WTC11 (cell line): ENCODE results near the gene GNL2. TPM values are rescaled to one million over a fixed set of nuclear protein-coding genes. Genes with fewer than 3 reads are reported as not detected.

Experiments used
- ATAC-seq: fragments of 200-7000 bp; cut with Tn5 transposase; 2 replicates; pipeline ENCODE4 v1.10.0; 2021; ENCODE audit warnings: mild to moderate bottlenecking, moderate library complexity
- Bru-seq: library from RNA; stranded (reverse); fragments of 400-500 nt; gene quantifications from one replicate; lab custom pipeline; 2021; lab: Mats Ljungman, UMichigan
- CTCF ChIA-PET: fragments of 300-600 bp; sonication (Branson Sonifier 250); formaldehyde crosslinking; loops from one replicate; lab custom pipeline; 2021; ENCODE audit warnings: antibody characterized with exemption; lab: Charles Lee
- POLR2A ChIA-PET: fragments of 350-600 bp; sonication (Branson Sonifier 250); formaldehyde crosslinking; loops from one replicate; lab custom pipeline; 2021; ENCODE audit warnings: antibody characterized with exemption; lab: Charles Lee
- DNase-seq: peaks from one replicate; pipeline ENCODE4 v3.0.0; 2021; ENCODE audit warnings: low spot score
- H3K27ac Mint-ChIP-seq: 2 replicates; pipeline ENCODE4 v1.8.0; 2021; ENCODE audit warnings: mixed read lengths
- H3K27me3 Mint-ChIP-seq: 2 replicates; pipeline ENCODE4 v1.8.0; 2021; ENCODE audit warnings: low read depth, mild to moderate bottlenecking, moderate library complexity, mixed read lengths
- H3K36me3 Mint-ChIP-seq: 2 replicates; pipeline ENCODE4 v1.8.0; 2021; ENCODE audit warnings: mixed read lengths
- H3K4me1 Mint-ChIP-seq: 2 replicates; pipeline ENCODE4 v1.8.0; 2022; ENCODE audit warnings: mixed read lengths
- H3K4me3 Mint-ChIP-seq: 2 replicates; pipeline ENCODE4 v1.8.0; 2021; ENCODE audit warnings: mild to moderate bottlenecking, moderate library complexity, mixed read lengths
- H3K9me3 Mint-ChIP-seq: 2 replicates; pipeline ENCODE4 v1.8.0; 2021; ENCODE audit warnings: mixed read lengths
- CREB1 ChIP-seq: sonication (generic); formaldehyde crosslinking; IDR thresholded peaks from 2 replicates; pipeline ENCODE4 v1.8.0; 2023; ENCODE audit warnings: mild to moderate bottlenecking, missing genetic modification reagents
- ELF4 ChIP-seq: sonication (generic); formaldehyde crosslinking; IDR thresholded peaks from 2 replicates; pipeline ENCODE4 v1.8.1; 2022; ENCODE audit warnings: low read depth, mild to moderate bottlenecking, moderate library complexity, missing genetic modification reagents
- FOXK1 ChIP-seq: sonication (generic); formaldehyde crosslinking; IDR thresholded peaks from 2 replicates; pipeline ENCODE4 v1.8.0; 2022; ENCODE audit warnings: mild to moderate bottlenecking, moderate library complexity, missing genetic modification reagents
- FOXP1 ChIP-seq: sonication (generic); formaldehyde crosslinking; IDR thresholded peaks from 2 replicates; pipeline ENCODE4 v1.8.0; 2022; ENCODE audit warnings: missing genetic modification reagents, mild to moderate bottlenecking, moderate library complexity, borderline replicate concordance
- JAZF1 ChIP-seq: fragments of 250-450 bp; sonication (Bioruptor Pico); IDR thresholded peaks from 2 replicates; pipeline ENCODE4 v1.9.0; 2021; ENCODE audit warnings: moderate library complexity, mild to moderate bottlenecking, inconsistent platforms
- ZNF396 ChIP-seq: fragments of 250-450 bp; sonication (Bioruptor Pico); IDR thresholded peaks from 2 replicates; pipeline ENCODE4 v1.8.0; 2021; ENCODE audit warnings: mild to moderate bottlenecking, moderate library complexity, borderline replicate concordance
- long read RNA-seq, 3 experiments: library from RNA in 1 of 3; library from capped mRNA in 1 of 3; library from polyadenylated mRNA in 1 of 3; unstranded in 2 of 3; stranded (forward) in 1 of 3; transcript quantifications; one replicate each; pipeline ENCODE4 v2.0.0, GENCODE V29; 2021
- total RNA-seq: library from RNA; stranded (reverse); gene quantifications from 3 replicates; pipeline ENCODE4 v1.2.3, GENCODE V29; 2021
- TF ChIP-seq, protein P1 (sequence below): sonication (generic); formaldehyde crosslinking; IDR thresholded peaks from 2 replicates; pipeline ENCODE4 v1.8.1; 2023; ENCODE audit warnings: mild to moderate bottlenecking, missing genetic modification reagents, borderline replicate concordance
- TF ChIP-seq, protein P2 (sequence below): fragments of 250-450 bp; sonication (Bioruptor Pico); IDR thresholded peaks from 2 replicates; pipeline ENCODE4 v1.9.0; 2021; ENCODE audit warnings: mild to moderate bottlenecking, borderline replicate concordance
- TF ChIP-seq, protein P3 (sequence below): sonication (generic); formaldehyde crosslinking; IDR thresholded peaks from 2 replicates; pipeline ENCODE4 v1.8.0; 2022; ENCODE audit warnings: mild to moderate bottlenecking, missing genetic modification reagents
- TF ChIP-seq, protein P4 (sequence below): sonication (generic); formaldehyde crosslinking; IDR thresholded peaks from 2 replicates; pipeline ENCODE4 v1.8.0; 2022; ENCODE audit warnings: mild to moderate bottlenecking, missing genetic modification reagents
- TF ChIP-seq, protein P5 (sequence below): sonication (generic); formaldehyde crosslinking; IDR thresholded peaks from 2 replicates; pipeline ENCODE4 v1.8.0; 2023; ENCODE audit warnings: missing genetic modification reagents, mild to moderate bottlenecking, borderline replicate concordance
- TF ChIP-seq, protein P6 (sequence below): fragments of 250-450 bp; sonication (Bioruptor Pico); IDR thresholded peaks from 2 replicates; pipeline ENCODE4 v1.9.0; 2021; ENCODE audit warnings: mild to moderate bottlenecking
- TF ChIP-seq, protein P7 (sequence below): fragments of 250-450 bp; sonication (Bioruptor Pico); conservative IDR thresholded peaks from 2 replicates; pipeline ENCODE4 v1.9.0; 2021; ENCODE audit warnings: mild to moderate bottlenecking

The GNL2 gene
- total RNA-seq (72.3 to 92.8 TPM (median 75.9 TPM) in 3 replicates), Bru-seq, nascent RNA (percentile 85 among the genes with signal in this experiment)
- long read RNA-seq, experiment 1, transcript GNL2-201 (16 exons, 2,334 nt) = major isoform, 347 of 390 reads
- long read RNA-seq, experiment 1, partial matches to known transcripts = 23 of 390 reads
- long read RNA-seq, experiment 1, other reads (novel, unspliced or antisense) = 17 of 390 reads
- long read RNA-seq, experiment 2, transcript GNL2-201 (16 exons, 2,334 nt) = major isoform, 50 of 100 reads
- long read RNA-seq, experiment 2, transcript GNL2-202 (4 exons, 2,409 nt) = minor isoform, 11 of 100 reads
- long read RNA-seq, experiment 2, partial matches to known transcripts = 27 of 100 reads
- long read RNA-seq, experiment 2, other reads (novel, unspliced or antisense) = 10 of 100 reads
- long read RNA-seq, experiment 3, transcript GNL2-202 (4 exons, 2,409 nt) = minor isoform, 9 of 179 reads
- long read RNA-seq, experiment 3, transcript GNL2-201 (16 exons, 2,334 nt) = major isoform, 144 of 179 reads
- long read RNA-seq, experiment 3, partial matches to known transcripts = 13 of 179 reads
- long read RNA-seq, experiment 3, other reads (novel, unspliced or antisense) = 12 of 179 reads

DNA sequence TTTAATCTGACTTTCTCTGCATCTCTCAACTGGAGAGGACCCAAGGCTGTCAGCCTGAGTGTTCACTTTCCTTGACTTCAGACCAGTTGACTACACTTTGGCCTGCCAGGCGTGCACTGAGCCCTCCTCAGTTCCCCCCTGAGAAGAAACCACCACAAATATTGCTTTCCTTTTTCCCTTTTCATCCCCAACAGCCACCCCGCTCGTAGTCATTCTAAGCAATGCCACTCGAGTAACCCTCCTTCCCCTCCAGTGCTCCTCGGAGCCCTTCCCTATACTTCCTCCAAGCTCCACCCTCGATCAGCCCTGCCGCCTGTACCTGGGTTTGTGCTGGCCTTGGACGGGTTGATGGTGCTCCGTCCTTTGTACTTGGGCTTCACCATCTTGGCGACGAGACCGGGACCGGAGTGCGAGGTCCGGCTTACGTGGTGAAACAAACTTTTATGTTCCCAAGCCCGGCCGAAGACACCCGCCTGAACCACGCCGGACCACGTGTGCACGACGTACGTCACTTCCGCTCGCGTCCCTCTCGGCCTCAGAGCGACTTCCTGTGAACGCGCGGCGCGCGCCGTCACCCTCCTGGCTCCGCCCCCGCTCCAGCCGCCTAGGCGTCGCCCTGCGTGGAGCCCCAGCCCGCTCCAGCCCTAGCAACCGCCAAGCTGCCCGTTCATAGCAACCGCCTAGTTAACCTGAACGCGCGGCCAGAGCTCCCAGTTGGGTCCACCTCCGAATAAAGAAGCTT lies at the start of gene GNL2:
Gene GNL2, minus strand, starts transcription at position 498 of the 742 bp plus-strand sequence. Its CDS starts 115 bp downstream, at position 383.
- Mint-ChIP-seq H3K9me3 (no peaks in the 10 kb centered on the region), H3K27ac (peak within 1 kb of the TSS; percentile 99), H3K27me3 (peaks cover 10% of the 10 kb centered on the region), H3K36me3 (peaks cover 31% of the 10 kb centered on the region), H3K4me3 (peak within 1 kb of the TSS; percentile 99), H3K4me1 (peaks cover 15% of the 10 kb centered on the region)
- POLR2A ChIA-PET = interaction anchor here (1.4 kb wide), 1 partner anchor 95 kb away, joined by 3 read pairs; a partner anchor contains a TSS
- ATAC-seq = peak; percentile 99
- CTCF ChIA-PET = interaction anchor here (0.6 to 2.2 kb wide), 11 partner anchors 8 to 264 kb away, joined by 3 to 18 read pairs (median 5); partner anchors contain the start of genes CDCA8 and MEAF6
- DNase-seq = peak; percentile 98
- TF ChIP-seq FOXP1 (CRISPR knock-in tag) (peak; percentile 51; the same call in 1 of the 2 replicates), CREB1 (peak; percentile 71; the same call in 1 of the 2 replicates), ELF4 (CRISPR knock-in tag) (no peak), FOXK1 (CRISPR knock-in tag) (peak; percentile 88), ZNF396 (no peak), JAZF1 (CRISPR knock-in tag) (no peak)
- TF ChIP-seq, protein P1, sequence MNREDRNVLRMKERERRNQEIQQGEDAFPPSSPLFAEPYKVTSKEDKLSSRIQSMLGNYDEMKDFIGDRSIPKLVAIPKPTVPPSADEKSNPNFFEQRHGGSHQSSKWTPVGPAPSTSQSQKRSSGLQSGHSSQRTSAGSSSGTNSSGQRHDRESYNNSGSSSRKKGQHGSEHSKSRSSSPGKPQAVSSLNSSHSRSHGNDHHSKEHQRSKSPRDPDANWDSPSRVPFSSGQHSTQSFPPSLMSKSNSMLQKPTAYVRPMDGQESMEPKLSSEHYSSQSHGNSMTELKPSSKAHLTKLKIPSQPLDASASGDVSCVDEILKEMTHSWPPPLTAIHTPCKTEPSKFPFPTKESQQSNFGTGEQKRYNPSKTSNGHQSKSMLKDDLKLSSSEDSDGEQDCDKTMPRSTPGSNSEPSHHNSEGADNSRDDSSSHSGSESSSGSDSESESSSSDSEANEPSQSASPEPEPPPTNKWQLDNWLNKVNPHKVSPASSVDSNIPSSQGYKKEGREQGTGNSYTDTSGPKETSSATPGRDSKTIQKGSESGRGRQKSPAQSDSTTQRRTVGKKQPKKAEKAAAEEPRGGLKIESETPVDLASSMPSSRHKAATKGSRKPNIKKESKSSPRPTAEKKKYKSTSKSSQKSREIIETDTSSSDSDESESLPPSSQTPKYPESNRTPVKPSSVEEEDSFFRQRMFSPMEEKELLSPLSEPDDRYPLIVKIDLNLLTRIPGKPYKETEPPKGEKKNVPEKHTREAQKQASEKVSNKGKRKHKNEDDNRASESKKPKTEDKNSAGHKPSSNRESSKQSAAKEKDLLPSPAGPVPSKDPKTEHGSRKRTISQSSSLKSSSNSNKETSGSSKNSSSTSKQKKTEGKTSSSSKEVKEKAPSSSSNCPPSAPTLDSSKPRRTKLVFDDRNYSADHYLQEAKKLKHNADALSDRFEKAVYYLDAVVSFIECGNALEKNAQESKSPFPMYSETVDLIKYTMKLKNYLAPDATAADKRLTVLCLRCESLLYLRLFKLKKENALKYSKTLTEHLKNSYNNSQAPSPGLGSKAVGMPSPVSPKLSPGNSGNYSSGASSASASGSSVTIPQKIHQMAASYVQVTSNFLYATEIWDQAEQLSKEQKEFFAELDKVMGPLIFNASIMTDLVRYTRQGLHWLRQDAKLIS (CRISPR knock-in tag) = no peak
- TF ChIP-seq, protein P2, sequence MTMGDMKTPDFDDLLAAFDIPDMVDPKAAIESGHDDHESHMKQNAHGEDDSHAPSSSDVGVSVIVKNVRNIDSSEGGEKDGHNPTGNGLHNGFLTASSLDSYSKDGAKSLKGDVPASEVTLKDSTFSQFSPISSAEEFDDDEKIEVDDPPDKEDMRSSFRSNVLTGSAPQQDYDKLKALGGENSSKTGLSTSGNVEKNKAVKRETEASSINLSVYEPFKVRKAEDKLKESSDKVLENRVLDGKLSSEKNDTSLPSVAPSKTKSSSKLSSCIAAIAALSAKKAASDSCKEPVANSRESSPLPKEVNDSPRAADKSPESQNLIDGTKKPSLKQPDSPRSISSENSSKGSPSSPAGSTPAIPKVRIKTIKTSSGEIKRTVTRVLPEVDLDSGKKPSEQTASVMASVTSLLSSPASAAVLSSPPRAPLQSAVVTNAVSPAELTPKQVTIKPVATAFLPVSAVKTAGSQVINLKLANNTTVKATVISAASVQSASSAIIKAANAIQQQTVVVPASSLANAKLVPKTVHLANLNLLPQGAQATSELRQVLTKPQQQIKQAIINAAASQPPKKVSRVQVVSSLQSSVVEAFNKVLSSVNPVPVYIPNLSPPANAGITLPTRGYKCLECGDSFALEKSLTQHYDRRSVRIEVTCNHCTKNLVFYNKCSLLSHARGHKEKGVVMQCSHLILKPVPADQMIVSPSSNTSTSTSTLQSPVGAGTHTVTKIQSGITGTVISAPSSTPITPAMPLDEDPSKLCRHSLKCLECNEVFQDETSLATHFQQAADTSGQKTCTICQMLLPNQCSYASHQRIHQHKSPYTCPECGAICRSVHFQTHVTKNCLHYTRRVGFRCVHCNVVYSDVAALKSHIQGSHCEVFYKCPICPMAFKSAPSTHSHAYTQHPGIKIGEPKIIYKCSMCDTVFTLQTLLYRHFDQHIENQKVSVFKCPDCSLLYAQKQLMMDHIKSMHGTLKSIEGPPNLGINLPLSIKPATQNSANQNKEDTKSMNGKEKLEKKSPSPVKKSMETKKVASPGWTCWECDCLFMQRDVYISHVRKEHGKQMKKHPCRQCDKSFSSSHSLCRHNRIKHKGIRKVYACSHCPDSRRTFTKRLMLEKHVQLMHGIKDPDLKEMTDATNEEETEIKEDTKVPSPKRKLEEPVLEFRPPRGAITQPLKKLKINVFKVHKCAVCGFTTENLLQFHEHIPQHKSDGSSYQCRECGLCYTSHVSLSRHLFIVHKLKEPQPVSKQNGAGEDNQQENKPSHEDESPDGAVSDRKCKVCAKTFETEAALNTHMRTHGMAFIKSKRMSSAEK (CRISPR knock-in tag) = no peak
- TF ChIP-seq, protein P3, sequence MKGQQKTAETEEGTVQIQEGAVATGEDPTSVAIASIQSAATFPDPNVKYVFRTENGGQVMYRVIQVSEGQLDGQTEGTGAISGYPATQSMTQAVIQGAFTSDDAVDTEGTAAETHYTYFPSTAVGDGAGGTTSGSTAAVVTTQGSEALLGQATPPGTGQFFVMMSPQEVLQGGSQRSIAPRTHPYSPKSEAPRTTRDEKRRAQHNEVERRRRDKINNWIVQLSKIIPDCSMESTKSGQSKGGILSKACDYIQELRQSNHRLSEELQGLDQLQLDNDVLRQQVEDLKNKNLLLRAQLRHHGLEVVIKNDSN (CRISPR knock-in tag) = peak; percentile 95
- TF ChIP-seq, protein P4, sequence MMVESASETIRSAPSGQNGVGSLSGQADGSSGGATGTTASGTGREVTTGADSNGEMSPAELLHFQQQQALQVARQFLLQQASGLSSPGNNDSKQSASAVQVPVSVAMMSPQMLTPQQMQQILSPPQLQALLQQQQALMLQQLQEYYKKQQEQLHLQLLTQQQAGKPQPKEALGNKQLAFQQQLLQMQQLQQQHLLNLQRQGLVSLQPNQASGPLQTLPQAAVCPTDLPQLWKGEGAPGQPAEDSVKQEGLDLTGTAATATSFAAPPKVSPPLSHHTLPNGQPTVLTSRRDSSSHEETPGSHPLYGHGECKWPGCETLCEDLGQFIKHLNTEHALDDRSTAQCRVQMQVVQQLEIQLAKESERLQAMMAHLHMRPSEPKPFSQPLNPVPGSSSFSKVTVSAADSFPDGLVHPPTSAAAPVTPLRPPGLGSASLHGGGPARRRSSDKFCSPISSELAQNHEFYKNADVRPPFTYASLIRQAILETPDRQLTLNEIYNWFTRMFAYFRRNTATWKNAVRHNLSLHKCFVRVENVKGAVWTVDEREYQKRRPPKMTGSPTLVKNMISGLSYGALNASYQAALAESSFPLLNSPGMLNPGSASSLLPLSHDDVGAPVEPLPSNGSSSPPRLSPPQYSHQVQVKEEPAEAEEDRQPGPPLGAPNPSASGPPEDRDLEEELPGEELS = peak; percentile 34; the same call in 1 of the 2 replicates
- TF ChIP-seq, protein P5, sequence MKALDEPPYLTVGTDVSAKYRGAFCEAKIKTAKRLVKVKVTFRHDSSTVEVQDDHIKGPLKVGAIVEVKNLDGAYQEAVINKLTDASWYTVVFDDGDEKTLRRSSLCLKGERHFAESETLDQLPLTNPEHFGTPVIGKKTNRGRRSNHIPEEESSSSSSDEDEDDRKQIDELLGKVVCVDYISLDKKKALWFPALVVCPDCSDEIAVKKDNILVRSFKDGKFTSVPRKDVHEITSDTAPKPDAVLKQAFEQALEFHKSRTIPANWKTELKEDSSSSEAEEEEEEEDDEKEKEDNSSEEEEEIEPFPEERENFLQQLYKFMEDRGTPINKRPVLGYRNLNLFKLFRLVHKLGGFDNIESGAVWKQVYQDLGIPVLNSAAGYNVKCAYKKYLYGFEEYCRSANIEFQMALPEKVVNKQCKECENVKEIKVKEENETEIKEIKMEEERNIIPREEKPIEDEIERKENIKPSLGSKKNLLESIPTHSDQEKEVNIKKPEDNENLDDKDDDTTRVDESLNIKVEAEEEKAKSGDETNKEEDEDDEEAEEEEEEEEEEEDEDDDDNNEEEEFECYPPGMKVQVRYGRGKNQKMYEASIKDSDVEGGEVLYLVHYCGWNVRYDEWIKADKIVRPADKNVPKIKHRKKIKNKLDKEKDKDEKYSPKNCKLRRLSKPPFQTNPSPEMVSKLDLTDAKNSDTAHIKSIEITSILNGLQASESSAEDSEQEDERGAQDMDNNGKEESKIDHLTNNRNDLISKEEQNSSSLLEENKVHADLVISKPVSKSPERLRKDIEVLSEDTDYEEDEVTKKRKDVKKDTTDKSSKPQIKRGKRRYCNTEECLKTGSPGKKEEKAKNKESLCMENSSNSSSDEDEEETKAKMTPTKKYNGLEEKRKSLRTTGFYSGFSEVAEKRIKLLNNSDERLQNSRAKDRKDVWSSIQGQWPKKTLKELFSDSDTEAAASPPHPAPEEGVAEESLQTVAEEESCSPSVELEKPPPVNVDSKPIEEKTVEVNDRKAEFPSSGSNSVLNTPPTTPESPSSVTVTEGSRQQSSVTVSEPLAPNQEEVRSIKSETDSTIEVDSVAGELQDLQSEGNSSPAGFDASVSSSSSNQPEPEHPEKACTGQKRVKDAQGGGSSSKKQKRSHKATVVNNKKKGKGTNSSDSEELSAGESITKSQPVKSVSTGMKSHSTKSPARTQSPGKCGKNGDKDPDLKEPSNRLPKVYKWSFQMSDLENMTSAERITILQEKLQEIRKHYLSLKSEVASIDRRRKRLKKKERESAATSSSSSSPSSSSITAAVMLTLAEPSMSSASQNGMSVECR = peak; percentile 80; the same call in 1 of the 2 replicates
- TF ChIP-seq, protein P6, sequence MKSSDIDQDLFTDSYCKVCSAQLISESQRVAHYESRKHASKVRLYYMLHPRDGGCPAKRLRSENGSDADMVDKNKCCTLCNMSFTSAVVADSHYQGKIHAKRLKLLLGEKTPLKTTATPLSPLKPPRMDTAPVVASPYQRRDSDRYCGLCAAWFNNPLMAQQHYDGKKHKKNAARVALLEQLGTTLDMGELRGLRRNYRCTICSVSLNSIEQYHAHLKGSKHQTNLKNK = no peak
- TF ChIP-seq, protein P7, sequence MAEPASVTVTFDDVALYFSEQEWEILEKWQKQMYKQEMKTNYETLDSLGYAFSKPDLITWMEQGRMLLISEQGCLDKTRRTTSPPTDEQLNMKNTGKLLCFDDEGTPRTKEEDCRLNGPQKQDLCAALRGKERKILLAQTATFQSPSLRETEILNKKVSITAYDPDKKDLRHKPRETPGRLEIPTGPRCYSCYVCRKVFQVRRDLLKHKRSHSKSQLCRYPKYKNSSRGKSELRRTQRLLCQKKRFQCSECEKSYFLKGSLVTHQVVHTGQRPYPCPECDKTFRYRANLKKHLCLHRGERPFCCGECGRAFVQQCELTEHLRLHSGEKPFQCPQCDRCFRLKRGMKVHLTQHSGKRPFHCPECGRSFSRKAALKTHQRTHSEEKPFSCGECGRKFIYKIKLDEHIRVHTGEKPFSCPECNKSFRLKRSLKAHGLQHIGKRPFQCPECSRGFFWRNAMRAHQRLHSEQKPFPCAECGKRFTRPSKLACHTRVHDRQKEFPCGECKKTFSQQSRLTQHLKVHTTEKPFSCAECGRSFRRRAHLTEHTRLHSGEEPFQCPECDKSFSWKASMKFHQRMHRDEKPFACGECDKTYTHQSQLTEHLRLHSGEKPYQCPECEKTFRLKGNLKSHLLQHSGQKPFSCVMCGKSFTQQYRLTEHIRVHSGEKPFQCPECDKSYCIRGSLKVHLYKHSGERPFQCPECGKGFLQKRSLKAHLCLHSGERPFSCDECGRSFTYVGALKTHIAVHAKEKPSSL = no peak
